Mesendoderm (in vitro differentiated cells): Measurements from ENCODE around the gene CCND1.
"Not testable (repeated sequence)": the region's sequence is repeated elsewhere in the genome, so short reads cannot be mapped to it uniquely, and the experiment has no call there.

Source experiments
- DNase-seq: peaks from one replicate; pipeline ENCODE4 v3.0.0; 2013
- H2AK5ac ChIP-seq: 2 replicates; pipeline ENCODE4 v1.6.1; 2013; ENCODE audit warnings: low read length, inconsistent platforms
- H2BK120ac ChIP-seq: 2 replicates; pipeline ENCODE4 v1.6.1; 2013; ENCODE audit warnings: low read depth, mild to moderate bottlenecking, low read length, moderate library complexity, mixed read lengths
- H2BK15ac ChIP-seq: replicated peaks from 2 replicates; pipeline ENCODE4 v1.6.1; 2013; ENCODE audit warnings: low read depth, mild to moderate bottlenecking, moderate library complexity
- H2BK5ac ChIP-seq: 2 replicates; pipeline ENCODE4 v1.6.1; 2013; ENCODE audit warnings: low read length, inconsistent platforms
- H3K18ac ChIP-seq: 2 replicates; pipeline ENCODE4 v1.6.1; 2013; ENCODE audit warnings: mild to moderate bottlenecking, low read length, mixed read lengths
- H3K23ac ChIP-seq: one replicate; pipeline ENCODE4 v1.6.1; 2013; ENCODE audit warnings: low read length
- H3K27ac ChIP-seq: 2 replicates; pipeline ENCODE4 v1.5.1; 2013; ENCODE audit warnings: low read depth, mild to moderate bottlenecking, inconsistent platforms, low read length, moderate library complexity
- H3K27me3 ChIP-seq: 2 replicates; pipeline ENCODE4 v1.6.1; 2013; ENCODE audit warnings: low read length, control low read depth, mild to moderate bottlenecking, inconsistent platforms; ENCODE audit not compliant: insufficient read depth, poor library complexity
- H3K36me3 ChIP-seq: 2 replicates; pipeline ENCODE4 v1.6.1; 2013; ENCODE audit warnings: low read length, inconsistent platforms; ENCODE audit not compliant: control insufficient read depth, insufficient read depth
- H3K4ac ChIP-seq: one replicate; pipeline ENCODE4 v1.6.1; 2013; ENCODE audit warnings: low read depth, mild to moderate bottlenecking, low read length, moderate library complexity
- H3K4me1 ChIP-seq: 2 replicates; pipeline ENCODE4 v1.6.1; 2013; ENCODE audit warnings: low read depth, low read length, inconsistent platforms; ENCODE audit not compliant: control insufficient read depth
- H3K4me2 ChIP-seq: 2 replicates; pipeline ENCODE4 v1.6.1; 2013; ENCODE audit warnings: low read length
- H3K4me3 ChIP-seq: 2 replicates; pipeline ENCODE4 v1.5.1; 2013; ENCODE audit warnings: mild to moderate bottlenecking, low read length
- H3K56ac ChIP-seq: one replicate; pipeline ENCODE4 v1.6.1; 2013; ENCODE audit warnings: low read length
- H3K79me1 ChIP-seq: 2 replicates; pipeline ENCODE4 v1.6.1; 2013; ENCODE audit warnings: low read length, inconsistent platforms
- H3K79me2 ChIP-seq: 2 replicates; pipeline ENCODE4 v1.6.1; 2013; ENCODE audit warnings: mild to moderate bottlenecking, low read length; ENCODE audit not compliant: control insufficient read depth, insufficient read depth
- H3K9ac ChIP-seq: 2 replicates; pipeline ENCODE4 v1.6.1; 2013; ENCODE audit warnings: low read length, inconsistent platforms
- H4K5ac ChIP-seq: one replicate; pipeline ENCODE4 v1.6.1; 2013; ENCODE audit warnings: low read length
- H4K8ac ChIP-seq: one replicate; pipeline ENCODE4 v1.6.1; 2013; ENCODE audit warnings: low read depth, mild to moderate bottlenecking, control low read depth, low read length, moderate library complexity
- WGBS: extraction: QIAGEN DNeasy Blood & Tissue Kit; methylation state at CpG from one replicate; pipeline ENCODE4 v1.1.7; 2013; ENCODE audit warnings: low lambda C conversion rate, missing lambda C conversion rate; ENCODE audit not compliant: insufficient coverage; ENCODE audit errors: extremely low coverage; 5-methylcytosine and 5-hydroxymethylcytosine counted together

The CCND1 gene

DNA sequence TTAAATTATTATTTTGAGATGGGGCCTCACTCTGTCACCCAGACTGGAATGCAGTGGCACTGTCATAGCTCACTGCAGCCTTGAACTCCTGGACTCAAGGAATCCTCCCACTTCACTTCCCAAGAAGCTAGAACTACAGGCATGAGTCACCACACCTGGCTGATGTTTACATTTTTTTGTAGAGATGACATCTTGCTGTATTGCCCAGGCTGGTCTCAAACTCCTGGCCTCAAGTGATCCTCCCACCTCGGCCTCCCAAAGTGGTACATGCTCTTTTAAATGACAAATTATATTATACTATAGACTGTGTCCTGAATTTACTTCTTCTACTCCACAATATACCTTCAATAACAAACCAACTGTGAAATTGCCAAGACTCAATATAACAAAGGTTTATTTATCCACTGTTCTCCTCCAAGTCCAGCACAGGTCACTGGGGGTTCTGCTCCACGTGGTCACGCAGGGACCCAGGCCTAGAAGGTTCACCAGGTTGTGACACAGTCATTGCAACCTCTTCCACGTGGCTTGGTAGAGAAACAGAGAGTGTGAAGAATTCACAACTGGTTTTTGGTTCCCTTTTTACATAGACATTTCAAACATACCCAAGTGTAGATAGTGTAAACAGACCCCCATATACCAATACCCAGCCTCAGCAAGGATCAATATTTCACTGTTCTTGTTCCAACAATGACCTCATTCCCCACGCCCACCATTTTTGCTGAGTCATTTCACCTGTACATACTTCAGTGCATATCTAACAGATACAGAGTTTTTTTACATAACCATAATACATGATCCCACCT is 47.2 kb downstream of the CCND1 start:
- peak; percentile 30 for DNase-seq
- H3K4me1 ChIP-seq, H3K27ac ChIP-seq, H3K56ac ChIP-seq, H2AK5ac ChIP-seq, H3K79me1 ChIP-seq, H3K4me3 ChIP-seq, H2BK120ac ChIP-seq, H3K36me3 ChIP-seq, H3K9ac ChIP-seq, H3K27me3 ChIP-seq, H3K4ac ChIP-seq, H3K79me2 ChIP-seq, H4K5ac ChIP-seq, H2BK15ac ChIP-seq, H2BK5ac ChIP-seq, H3K18ac ChIP-seq, H3K23ac ChIP-seq, H4K8ac ChIP-seq, H3K4me2 ChIP-seq: not testable (repeated sequence)
- no CpG with 5 or more reads among the region's 5 CpGs for WGBS

DNA sequence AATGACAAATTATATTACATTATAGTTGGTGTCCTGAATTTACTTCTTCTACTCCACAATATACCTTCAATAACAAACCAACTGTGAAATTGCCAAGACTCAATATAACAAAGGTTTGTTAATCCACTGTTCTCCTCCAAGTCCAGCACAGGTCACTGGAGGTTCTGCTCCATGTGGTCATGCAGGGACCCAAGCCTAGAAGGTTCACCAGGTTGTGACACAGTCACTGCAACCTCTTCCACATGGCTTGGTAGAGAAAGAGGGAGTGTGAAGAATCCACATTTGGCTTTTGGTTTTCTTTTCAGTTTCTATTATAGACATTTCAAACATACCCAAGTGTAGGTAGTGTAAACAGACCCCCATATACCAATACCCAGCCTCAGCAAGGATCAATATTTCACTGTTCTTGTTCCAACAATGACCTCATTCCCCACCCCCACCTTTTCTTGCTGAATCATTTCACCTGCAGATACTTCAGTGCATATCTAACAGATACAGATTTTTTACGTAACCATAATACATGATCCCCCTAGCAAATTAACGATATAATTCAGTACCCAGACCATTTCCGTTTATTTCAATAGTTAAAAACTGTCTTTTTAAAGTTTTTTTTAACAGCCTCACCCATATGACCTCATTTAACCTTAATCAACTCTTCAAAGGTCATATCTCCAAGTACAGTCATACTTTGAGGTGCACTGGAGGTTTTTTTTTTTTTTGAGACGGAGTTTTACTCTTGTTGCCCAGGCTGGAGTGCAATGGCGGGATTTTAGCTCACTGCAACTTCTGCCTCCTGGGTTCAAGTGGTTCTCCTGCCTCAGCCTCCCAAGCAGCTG is 48.7 kb downstream of the CCND1 start:
- no peak overlapping the region for H2BK5ac ChIP-seq
- no CpG with 5 or more reads among the region's 5 CpGs for WGBS

DNA sequence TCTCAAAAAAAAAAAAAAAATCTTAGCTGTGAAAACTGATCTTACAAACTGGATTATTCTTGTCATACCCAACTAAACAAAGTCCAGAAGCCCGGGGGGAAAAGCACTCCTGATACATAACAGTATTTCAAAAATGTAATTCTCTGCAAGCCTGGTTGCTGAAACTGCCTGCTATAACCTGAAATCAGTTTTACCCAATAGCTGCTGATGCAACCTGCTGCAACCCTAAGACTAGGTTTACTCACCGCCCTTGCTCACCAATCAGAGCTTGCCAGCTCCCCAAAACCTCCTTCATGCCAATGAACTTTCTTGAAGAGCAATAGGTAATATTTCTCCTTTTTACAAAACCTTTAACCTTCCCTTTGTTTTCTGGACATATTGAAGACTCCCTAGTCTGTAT is 50.5 kb downstream of the CCND1 start:
- Histone ChIP-seq H2BK120ac (no peak overlapping the region), H2BK5ac (no peak overlapping the region), H4K5ac (no peak overlapping the region), H3K9ac (no peak overlapping the region), H2BK15ac (no peak overlapping the region), H3K18ac (no peak overlapping the region), H2AK5ac (no peak overlapping the region), H3K36me3 (no peaks in the 10 kb centered on the region), H3K56ac (no peak overlapping the region), H3K27me3 (no peaks in the 10 kb centered on the region), H3K27ac (no peak overlapping the region), H4K8ac (no peak overlapping the region), H3K4me2 (no peak overlapping the region), H3K4me3 (no peak overlapping the region), H3K23ac (no peak overlapping the region), H3K79me2 (no peaks in the 10 kb centered on the region), H3K4ac (no peak overlapping the region), H3K79me1 (no peaks in the 10 kb centered on the region), H3K4me1 (no peaks in the 10 kb centered on the region)
- no CpG with 5 or more reads among the region's 2 CpGs for WGBS
- DNase-seq: peak; percentile 40

More for the DNA sequence above, 48.7 kb downstream of the CCND1 start:
- DNase-seq: no peak
- H3K23ac ChIP-seq: no peak overlapping the region
- no peaks in the 10 kb centered on the region for H3K79me1 ChIP-seq
- no peak overlapping the region for H4K5ac ChIP-seq
- H3K27me3 ChIP-seq: no peaks in the 10 kb centered on the region
- no peak overlapping the region for H3K4me3 ChIP-seq
- H4K8ac ChIP-seq: no peak overlapping the region
- H3K36me3 ChIP-seq: no peaks in the 10 kb centered on the region
- no peak overlapping the region for H3K27ac ChIP-seq
- H3K4me2 ChIP-seq: no peak overlapping the region
- no peak overlapping the region for H2BK15ac ChIP-seq
- no peaks in the 10 kb centered on the region for H3K4me1 ChIP-seq
- no peak overlapping the region for H3K9ac ChIP-seq
- no peak overlapping the region for H2BK120ac ChIP-seq
- no peak overlapping the region for H2AK5ac ChIP-seq
- no peak overlapping the region for H3K56ac ChIP-seq
- H3K4ac ChIP-seq: no peak overlapping the region
- H3K18ac ChIP-seq: no peak overlapping the region
- no peaks in the 10 kb centered on the region for H3K79me2 ChIP-seq

DNA sequence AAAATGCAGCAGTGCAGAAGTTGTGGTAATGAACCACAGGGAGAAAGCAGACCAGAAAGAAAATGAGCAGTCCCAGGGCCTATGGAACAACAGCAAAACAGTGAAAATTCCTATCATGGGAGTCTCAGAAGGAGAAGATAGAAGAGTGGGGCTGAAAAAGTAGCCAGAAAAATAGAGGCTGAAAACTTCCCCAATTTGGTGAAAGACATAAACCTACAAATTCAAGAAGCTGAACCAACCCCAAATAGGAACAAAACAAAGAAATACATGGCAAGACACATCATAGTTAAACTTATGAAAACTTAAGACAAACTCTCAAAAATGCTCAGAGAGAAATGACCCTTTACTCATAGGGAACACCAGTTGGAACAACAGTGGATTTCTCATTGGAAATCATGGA is 51.5 kb downstream of the CCND1 start:
- H3K4me1 ChIP-seq: no peaks in the 10 kb centered on the region
- no peak overlapping the region for H4K8ac ChIP-seq
- no peak overlapping the region for H2BK120ac ChIP-seq
- no peak overlapping the region for H3K18ac ChIP-seq
- no peak overlapping the region for H3K4me2 ChIP-seq
- no peaks in the 10 kb centered on the region for H3K79me2 ChIP-seq
- H2BK5ac ChIP-seq: no peak overlapping the region
- H3K4me3 ChIP-seq: no peak overlapping the region
- no peak overlapping the region for H3K27ac ChIP-seq
- no peak overlapping the region for H4K5ac ChIP-seq
- no peak overlapping the region for H2BK15ac ChIP-seq
- H3K56ac ChIP-seq: no peak overlapping the region
- H2AK5ac ChIP-seq: no peak overlapping the region
- no peak for DNase-seq
- H3K36me3 ChIP-seq: no peaks in the 10 kb centered on the region
- no peak overlapping the region for H3K4ac ChIP-seq
- H3K27me3 ChIP-seq: no peaks in the 10 kb centered on the region
- H3K79me1 ChIP-seq: no peaks in the 10 kb centered on the region
- no peak overlapping the region for H3K23ac ChIP-seq
- H3K9ac ChIP-seq: no peak overlapping the region

- no peaks in the 10 kb centered on the region for H3K79me1 ChIP-seq
- no peak overlapping the region for H3K4me3 ChIP-seq
- H2AK5ac ChIP-seq: no peak overlapping the region
- no peak overlapping the region for H3K4ac ChIP-seq
- no peak overlapping the region for H3K18ac ChIP-seq
- no peak overlapping the region for H3K4me2 ChIP-seq
- no peak overlapping the region for H2BK15ac ChIP-seq
- no peak overlapping the region for H4K5ac ChIP-seq
- H3K56ac ChIP-seq: no peak overlapping the region
- H4K8ac ChIP-seq: no peak overlapping the region
- WGBS: no CpG with 5 or more reads among the region's 10 CpGs
- no peak overlapping the region for H2BK5ac ChIP-seq
- no peak overlapping the region for H3K27ac ChIP-seq
- no peaks in the 10 kb centered on the region for H3K79me2 ChIP-seq
- no peak overlapping the region for H3K9ac ChIP-seq
- H3K36me3 ChIP-seq: no peaks in the 10 kb centered on the region
- DNase-seq: no peak
- no peak overlapping the region for H3K23ac ChIP-seq
- H2BK120ac ChIP-seq: no peak overlapping the region
- no peaks in the 10 kb centered on the region for H3K27me3 ChIP-seq
- no peaks in the 10 kb centered on the region for H3K4me1 ChIP-seq
These were observed 53.8 kb downstream of the CCND1 start for GRCh38 chr11:69694781-69695180.
